SU-DHL-6 (cell line): ENCODE measurements around the gene FHOD3.

Experiments
- H2AFZ ChIP-seq: fragments of 200-600 bp; sonication (generic); 2 replicates; pipeline ENCODE4 v1.6.1; 2014; ENCODE audit warnings: low read depth, mild to moderate bottlenecking, moderate library complexity, mixed read lengths, antibody characterized with exemption, low read length; ENCODE audit not compliant: severe bottlenecking
- H3F3A ChIP-seq: fragments of 200-600 bp; shearing (Covaris generic); 2 replicates; pipeline ENCODE4 v1.6.0; 2016; ENCODE audit warnings: antibody characterized with exemption, mild to moderate bottlenecking; ENCODE audit not compliant: insufficient read depth
- H3K27ac ChIP-seq: fragments of 200-600 bp; sonication (generic); 2 replicates; pipeline ENCODE4 v1.5.1; 2016; ENCODE audit warnings: low read depth, mild to moderate bottlenecking, low read length, moderate library complexity, mixed read lengths
- H3K27me3 ChIP-seq: fragments of 200-600 bp; sonication (generic), shearing (Covaris generic); 2 replicates; pipeline ENCODE4 v1.6.0; 2014; ENCODE audit warnings: mild to moderate bottlenecking, low read length
- H3K36me3 ChIP-seq: fragments of 200-600 bp; sonication (generic); 2 replicates; pipeline ENCODE4 v1.6.1; 2014; ENCODE audit warnings: mild to moderate bottlenecking, low read length, mixed read lengths
- H3K4me2 ChIP-seq: fragments of 300-600, 200-600 bp; shearing (Covaris generic), sonication (generic); 2 replicates; pipeline ENCODE4 v1.6.0; 2014; ENCODE audit warnings: low read length, low read depth, mild to moderate bottlenecking; ENCODE audit not compliant: poor library complexity, severe bottlenecking
- H3K4me3 ChIP-seq: fragments of 200-600 bp; sonication (generic); 2 replicates; pipeline ENCODE4 v1.5.1; 2014; ENCODE audit warnings: antibody characterized with exemption, low read length, mild to moderate bottlenecking, mixed read lengths; ENCODE audit not compliant: insufficient read depth, poor library complexity, severe bottlenecking
- H3K79me2 ChIP-seq: fragments of 200-600 bp; sonication (generic); 2 replicates; pipeline ENCODE4 v1.6.1; 2014; ENCODE audit warnings: mild to moderate bottlenecking, low read length, moderate library complexity; ENCODE audit not compliant: insufficient read depth
- H3K9ac ChIP-seq: fragments of 200-600 bp; sonication (generic); 2 replicates; pipeline ENCODE4 v1.7.0; 2014; ENCODE audit warnings: mild to moderate bottlenecking, low read length
- H3K9me2 ChIP-seq: fragments of 200-600 bp; sonication (generic); replicated peaks from 2 replicates; pipeline ENCODE4 v1.6.1; 2014; ENCODE audit warnings: low read length; ENCODE audit not compliant: insufficient read depth
- H3K9me3 ChIP-seq: fragments of 200-600 bp; sonication (generic); 2 replicates; pipeline ENCODE4 v1.6.1; 2014; ENCODE audit warnings: low read length, mixed read lengths; ENCODE audit not compliant: insufficient read depth
- H4K20me1 ChIP-seq: fragments of 200-600 bp; sonication (generic); 2 replicates; pipeline ENCODE4 v1.6.1; 2014; ENCODE audit warnings: low read depth, mild to moderate bottlenecking, antibody characterized with exemption, low read length, moderate library complexity, mixed read lengths
- CTCF ChIP-seq: fragments of 200-600 bp; sonication (generic); IDR thresholded peaks from one replicate; pipeline ENCODE4 v1.5.1; 2017; ENCODE audit warnings: antibody characterized with exemption, mild to moderate bottlenecking, low read length, moderate library complexity; ENCODE audit not compliant: insufficient read depth, poor library complexity, severe bottlenecking
- EZH2phosphoT487 ChIP-seq: fragments of 200-600 bp; sonication (generic), shearing (Covaris generic); conservative IDR thresholded peaks from 2 replicates; pipeline ENCODE4 v1.6.1; 2018; ENCODE audit warnings: mild to moderate bottlenecking, antibody characterized with exemption, low read length, moderate library complexity, mixed read lengths

The FHOD3 gene

GRCh38 chr18:36622610-36623009 lies 325.1 kb downstream of the FHOD3 start:
- H3K36me3 ChIP-seq, result no peaks in the 10 kb centered on the region
- no peaks in the 10 kb centered on the region for H4K20me1 ChIP-seq
- H3K27me3 ChIP-seq, result no peaks in the 10 kb centered on the region
- TF ChIP-seq CTCF, result no peak
- no peak for TF ChIP-seq EZH2phosphoT487
- H3F3A ChIP-seq, result no peaks in the 10 kb centered on the region
- no peak overlapping the region for H3K27ac ChIP-seq
- no peak overlapping the region for H3K4me3 ChIP-seq
- H2AFZ ChIP-seq, result no peak overlapping the region
- no peak overlapping the region for H3K4me2 ChIP-seq
- H3K9me3 ChIP-seq, result no peaks in the 10 kb centered on the region
- H3K79me2 ChIP-seq, result no peaks in the 10 kb centered on the region
- H3K9ac ChIP-seq, result no peak overlapping the region
- no peaks in the 10 kb centered on the region for H3K9me2 ChIP-seq

- no peaks in the 10 kb centered on the region for H3K9me2 ChIP-seq
- no peak overlapping the region for H2AFZ ChIP-seq
- H3K4me2 ChIP-seq, result no peak overlapping the region
- H3K36me3 ChIP-seq, result no peaks in the 10 kb centered on the region
- H3K27ac ChIP-seq, result no peak overlapping the region
- TF ChIP-seq EZH2phosphoT487 (no peak), CTCF (no peak)
- no peaks in the 10 kb centered on the region for H3K79me2 ChIP-seq
- H3F3A ChIP-seq, result no peaks in the 10 kb centered on the region
- no peaks in the 10 kb centered on the region for H4K20me1 ChIP-seq
- no peak overlapping the region for H3K4me3 ChIP-seq
- H3K9ac ChIP-seq, result no peak overlapping the region
- H3K27me3 ChIP-seq, result no peaks in the 10 kb centered on the region
- H3K9me3 ChIP-seq, result no peaks in the 10 kb centered on the region
Observed at GRCh38 chr18:36623091-36623490, 325.6 kb downstream of the FHOD3 start.

- H2AFZ ChIP-seq, result no peak overlapping the region
- H3F3A ChIP-seq, result no peaks in the 10 kb centered on the region
- H3K27ac ChIP-seq, result no peak overlapping the region
- H3K79me2 ChIP-seq, result no peaks in the 10 kb centered on the region
- TF ChIP-seq CTCF, result no peak
- no peak for TF ChIP-seq EZH2phosphoT487
- no peak overlapping the region for H3K4me3 ChIP-seq
- H4K20me1 ChIP-seq, result no peaks in the 10 kb centered on the region
- H3K36me3 ChIP-seq, result no peaks in the 10 kb centered on the region
- no peaks in the 10 kb centered on the region for H3K9me2 ChIP-seq
- no peak overlapping the region for H3K9ac ChIP-seq
- H3K4me2 ChIP-seq, result no peak overlapping the region
- no peaks in the 10 kb centered on the region for H3K9me3 ChIP-seq
- no peaks in the 10 kb centered on the region for H3K27me3 ChIP-seq
Observed at GRCh38 chr18:36623681-36624190, 326.2 kb downstream of the FHOD3 start.
